Activated naive CD4-positive, alpha-beta T cell treated with anti-CD3 and anti-CD28 coated beads, Interleukin-2, amount 50 U/mL, for 72 hours (primary cell): ENCODE measurements around the gene OR6M1. TPM values are rescaled to one million over a fixed set of nuclear protein-coding genes. Genes with fewer than 3 reads are reported as not detected.

Experiments
- ATAC-seq, 2 donors: fragments of 150-1000 bp; cut with Tn5 transposase; 2 replicates each; pipeline ENCODE4 v1.10.0; 2021; ENCODE audit warnings: mild to moderate bottlenecking in 2 of 2, moderate library complexity in 2 of 2
- DNase-seq, 2 donors: peaks; one replicate each; pipeline ENCODE4 v3.0.0; 2021 to 2022; ENCODE audit warnings: low spot score in 2 of 2
- H3K27ac Mint-ChIP-seq, 2 donors: one replicate each; pipeline ENCODE4 v1.8.0; 2022; ENCODE audit warnings: mild to moderate bottlenecking in 2 of 2, mixed read lengths in 2 of 2
- H3K36me3 Mint-ChIP-seq, 2 donors: one replicate each; pipeline ENCODE4 v1.8.0; 2022; ENCODE audit warnings: mixed read lengths in 2 of 2
- H3K9me3 Mint-ChIP-seq, 2 donors: one replicate each; pipeline ENCODE4 v1.8.0; 2022; ENCODE audit warnings: mixed read lengths in 2 of 2
- total RNA-seq, 2 donors: library from RNA; stranded (reverse); gene quantifications; one replicate each; pipeline ENCODE4 v1.2.3, GENCODE V29; 2022

OR6M1 gene
- total RNA-seq, 2 donors from 2014 or later: not detected

DNA sequence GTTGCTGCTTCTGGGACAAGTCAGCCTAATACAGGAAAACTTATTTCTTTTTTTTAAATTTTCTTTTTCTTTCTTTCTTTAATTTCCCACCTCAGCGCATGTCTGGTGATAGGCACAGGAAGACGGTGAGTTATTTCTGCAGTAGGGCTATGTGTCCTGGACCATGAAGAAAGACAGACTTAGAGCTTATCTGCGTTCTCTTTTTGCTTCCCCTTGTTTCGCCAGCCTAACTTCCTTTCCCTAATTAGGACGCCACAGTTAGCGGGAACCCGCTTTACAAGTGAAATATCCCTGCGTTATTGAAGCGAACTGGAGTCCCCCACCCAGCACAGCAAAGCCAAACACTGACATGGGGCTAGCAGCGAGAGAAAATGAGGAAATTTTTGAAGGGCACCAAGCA is 8.6 kb downstream of the OR6M1 start:
- Mint-ChIP-seq H3K36me3 (no peaks in the 10 kb centered on the region), H3K27ac (no peak overlapping the region), H3K9me3 (no peaks in the 10 kb centered on the region)
- no peak for DNase-seq
- ATAC-seq: no peak

DNA sequence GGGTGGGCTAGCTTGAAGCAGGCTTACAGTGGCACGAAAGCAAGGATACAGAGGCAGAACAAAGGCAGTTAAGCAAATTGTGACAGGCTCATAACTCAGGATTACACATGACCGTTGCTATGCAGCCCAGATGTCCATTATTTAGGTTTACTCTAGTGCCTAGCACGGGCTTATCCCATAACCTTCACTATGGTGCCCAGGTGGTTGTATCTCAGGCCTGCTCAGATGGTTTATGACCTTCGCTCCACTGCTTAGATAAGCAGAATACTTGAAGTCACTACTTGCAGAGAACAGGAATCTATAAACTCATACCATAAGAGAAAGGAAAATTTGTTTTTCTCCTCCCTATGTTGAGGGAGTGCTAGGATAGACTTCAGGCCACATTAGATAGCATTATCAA is 9.0 kb downstream of the OR6M1 start:
- Mint-ChIP-seq H3K9me3 (no peaks in the 10 kb centered on the region), H3K27ac (no peak overlapping the region), H3K36me3 (no peaks in the 10 kb centered on the region)
- DNase-seq: no peak
- no peak for ATAC-seq

DNA sequence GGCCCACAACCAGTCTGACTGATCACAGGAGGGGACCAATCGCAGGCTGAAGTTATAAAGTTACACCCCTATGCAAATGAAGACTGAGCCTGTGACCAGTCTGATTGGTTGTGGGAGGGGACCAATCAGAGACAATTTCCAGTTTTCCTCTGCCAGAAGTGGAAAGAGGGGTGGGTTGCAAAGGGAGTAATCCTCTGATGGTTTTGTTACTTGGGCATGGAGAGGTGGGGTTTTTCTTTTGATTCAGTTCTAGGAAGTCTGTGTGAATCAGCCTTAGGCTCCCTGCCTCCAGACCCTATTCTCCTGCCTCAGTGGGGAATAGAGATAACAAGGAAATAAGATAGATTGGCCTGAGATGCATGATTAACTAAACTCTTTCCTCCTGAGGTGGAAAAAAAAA is 9.9 kb downstream of the OR6M1 start:
- no peaks in the 10 kb centered on the region for H3K9me3 Mint-ChIP-seq
- DNase-seq (no peak), ATAC-seq (no peak)
- H3K36me3 Mint-ChIP-seq: no peaks in the 10 kb centered on the region
- H3K27ac Mint-ChIP-seq: no peak overlapping the region

DNA sequence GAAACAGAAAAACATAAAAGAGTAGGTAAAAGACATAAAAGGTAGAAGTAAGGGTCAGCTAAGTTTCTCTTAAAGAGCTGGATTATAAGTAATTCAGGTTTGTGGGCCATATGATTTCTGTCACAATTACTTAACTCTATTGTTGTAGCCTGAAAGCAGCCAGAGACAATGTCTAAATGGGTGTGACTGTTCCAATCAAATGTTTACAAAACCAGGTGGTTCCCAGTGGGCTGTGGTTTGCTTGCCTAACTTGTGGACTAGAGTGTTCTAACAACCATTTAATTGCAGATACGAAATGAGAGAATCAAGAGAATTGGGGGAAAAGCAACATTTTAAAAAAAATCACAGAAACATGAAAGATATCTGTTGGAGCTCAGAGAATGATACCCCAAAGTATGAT is 22.6 kb downstream of the OR6M1 start:
- DNase-seq (no peak), ATAC-seq (no peak)
- no peak overlapping the region for H3K27ac Mint-ChIP-seq
- no peaks in the 10 kb centered on the region for H3K36me3 Mint-ChIP-seq
- H3K9me3 Mint-ChIP-seq: peaks cover 0 to 9% of the 10 kb centered on the region in 2 donors

DNA sequence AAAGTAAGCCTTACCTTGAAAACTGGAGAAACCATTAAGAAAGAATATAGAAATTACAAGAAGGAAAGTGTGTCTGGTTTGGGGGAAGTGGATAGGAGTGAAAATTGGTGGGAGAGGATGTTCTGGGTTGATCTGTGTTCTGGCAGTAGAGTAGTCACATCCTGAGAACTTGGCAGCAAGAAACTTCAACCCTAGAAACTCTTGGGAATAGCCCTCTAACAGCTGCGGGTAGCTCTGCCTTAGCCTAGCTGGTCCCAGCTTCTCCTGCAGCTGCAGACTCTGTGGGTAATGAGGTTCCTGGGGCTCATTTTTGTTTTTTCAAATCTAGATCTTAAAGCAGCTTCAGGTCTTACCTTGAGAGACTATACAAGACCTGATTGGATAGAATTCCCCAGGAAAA is 27.6 kb downstream of the OR6M1 start:
- no peak for DNase-seq
- Mint-ChIP-seq H3K9me3 (no peaks in the 10 kb centered on the region), H3K36me3 (no peaks in the 10 kb centered on the region), H3K27ac (no peak overlapping the region)
- ATAC-seq: no peak

DNA sequence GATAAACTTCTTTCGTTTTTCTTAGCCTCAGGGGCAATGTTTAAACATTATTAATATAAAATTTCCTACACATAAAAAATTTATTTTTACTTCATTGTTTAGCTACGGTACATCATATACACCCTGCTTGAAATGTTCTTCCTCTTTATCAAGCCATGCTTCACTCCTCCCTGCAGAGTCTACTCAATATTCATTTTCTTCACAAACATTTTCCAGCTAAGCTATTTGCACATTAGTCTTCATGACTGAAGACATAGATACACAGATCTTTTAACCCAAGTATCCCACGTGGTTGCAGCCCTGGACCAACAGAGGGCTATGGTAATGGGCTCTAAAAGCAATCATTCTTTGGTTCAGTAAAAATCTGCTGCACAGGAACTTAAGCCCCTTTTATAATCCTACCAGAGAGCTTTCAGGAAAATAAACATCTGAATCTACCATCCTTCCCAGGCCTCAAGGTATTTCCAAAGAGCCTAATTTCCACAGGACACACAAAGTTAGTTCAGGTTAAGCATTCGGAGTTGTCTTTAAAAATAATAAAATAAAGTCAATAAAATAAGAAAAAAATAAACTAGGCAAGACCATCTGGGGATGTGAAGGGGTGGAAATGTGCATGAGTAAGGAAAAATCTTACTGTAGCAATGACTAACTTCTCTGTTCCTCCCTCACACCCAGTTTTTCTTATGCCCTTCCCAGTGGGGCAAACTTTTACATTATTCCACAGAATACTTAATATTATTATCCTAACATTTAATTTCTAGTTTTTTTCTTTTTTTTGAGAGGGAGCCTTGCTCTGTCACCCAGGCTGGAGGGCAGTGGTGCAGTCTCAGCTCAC is 30.2 kb downstream of the OR6M1 start:
- ATAC-seq: no peak

DNA sequence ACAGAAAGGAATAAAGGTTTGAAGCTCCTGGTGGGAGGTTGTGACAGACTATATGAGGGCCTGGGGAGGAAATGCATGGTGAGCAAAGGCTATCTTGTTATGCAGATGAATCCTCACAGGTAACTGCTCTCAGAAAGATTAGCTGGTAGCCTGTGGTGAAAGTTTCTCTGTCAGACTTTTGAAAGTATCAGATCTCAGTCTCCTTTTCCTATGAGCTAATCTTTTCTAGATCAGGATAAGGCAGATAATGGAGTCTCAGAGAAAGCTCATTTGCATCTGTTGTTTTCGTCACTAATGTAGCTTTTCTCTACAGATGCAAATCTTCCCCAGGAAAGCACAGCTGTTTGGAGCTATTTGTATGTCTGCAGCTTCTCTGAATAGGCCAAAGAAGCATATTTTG is 30.9 kb downstream of the OR6M1 start:
- DNase-seq (no peak), ATAC-seq (no peak)
- H3K9me3 Mint-ChIP-seq: no peaks in the 10 kb centered on the region
- H3K36me3 Mint-ChIP-seq: no peaks in the 10 kb centered on the region
- H3K27ac Mint-ChIP-seq: no peak overlapping the region

More for the DNA sequence above, 30.2 kb downstream of the OR6M1 start:
- Mint-ChIP-seq H3K9me3 (no peaks in the 10 kb centered on the region), H3K27ac (no peak overlapping the region), H3K36me3 (no peaks in the 10 kb centered on the region)
- DNase-seq: no peak

DNA sequence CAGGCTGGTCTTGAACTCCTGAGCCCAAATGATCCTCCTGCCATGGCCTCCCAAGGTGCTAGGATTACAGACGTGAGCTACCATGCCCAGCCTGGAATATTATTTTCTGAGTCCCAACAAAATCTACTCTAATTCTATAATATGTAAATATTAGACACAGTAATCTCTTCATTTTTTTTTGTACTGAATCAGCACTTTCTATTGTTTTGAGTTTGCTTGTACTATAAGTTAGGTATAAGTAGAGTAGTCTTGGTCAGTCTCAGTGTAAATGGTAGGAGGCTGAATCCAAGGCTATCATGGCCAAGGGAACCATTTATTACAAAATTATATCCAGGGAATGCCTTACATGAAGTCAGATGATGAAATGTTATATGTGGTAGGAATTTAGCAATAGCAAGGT is 32.2 kb downstream of the OR6M1 start:
- no peak for DNase-seq
- no peaks in the 10 kb centered on the region for H3K9me3 Mint-ChIP-seq
- peak overlapping the region in 1 of 2 donors; percentile 37 for H3K27ac Mint-ChIP-seq
- no peaks in the 10 kb centered on the region for H3K36me3 Mint-ChIP-seq
- ATAC-seq: no peak

DNA sequence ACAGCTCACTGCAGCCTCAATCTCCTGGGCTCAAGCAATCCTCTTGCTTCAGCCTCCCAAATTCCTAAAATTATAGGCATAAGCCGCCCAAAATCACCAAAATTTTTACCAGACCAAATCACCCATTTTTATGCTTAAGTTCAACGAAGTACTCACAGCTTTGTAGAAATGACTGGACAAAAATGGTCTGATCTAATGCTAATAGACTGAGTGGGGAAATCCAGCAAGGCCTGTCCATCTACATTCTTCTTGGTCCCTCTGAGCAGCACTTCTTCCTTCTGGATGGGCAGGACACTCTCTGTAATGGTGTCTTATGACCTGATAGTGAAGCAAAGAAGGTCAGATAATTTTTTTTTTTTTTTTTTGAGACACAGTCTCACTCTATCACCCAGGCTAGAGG is 33.1 kb downstream of the OR6M1 start:
- no peaks in the 10 kb centered on the region for H3K9me3 Mint-ChIP-seq
- ATAC-seq: no peak

DNA sequence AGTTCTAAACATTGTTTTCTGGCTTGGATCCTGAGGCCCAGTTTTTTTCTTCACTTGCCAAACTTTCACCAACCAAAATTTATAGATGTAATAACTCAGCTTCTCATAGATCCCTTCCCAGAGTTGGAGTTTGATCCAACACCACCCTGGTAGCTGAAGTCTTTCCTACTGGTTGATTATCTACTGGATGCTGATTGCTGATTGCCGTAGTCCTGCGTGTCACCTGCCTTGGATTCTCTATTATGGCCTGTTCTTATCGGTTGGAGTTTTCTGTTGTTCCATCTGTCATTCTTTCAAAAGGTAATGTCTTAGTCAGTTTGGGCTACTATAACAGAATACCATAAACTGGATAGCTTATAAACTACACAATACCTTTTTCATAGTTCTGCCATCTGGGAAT is 34.5 kb downstream of the OR6M1 start:
- H3K36me3 Mint-ChIP-seq: no peaks in the 10 kb centered on the region
- no peaks in the 10 kb centered on the region for H3K9me3 Mint-ChIP-seq
- H3K27ac Mint-ChIP-seq: no peak overlapping the region
- DNase-seq (no peak), ATAC-seq (no peak)

More for the DNA sequence above, 33.1 kb downstream of the OR6M1 start:
- H3K36me3 Mint-ChIP-seq: no peaks in the 10 kb centered on the region
- DNase-seq: no peak
- no peak overlapping the region for H3K27ac Mint-ChIP-seq

DNA sequence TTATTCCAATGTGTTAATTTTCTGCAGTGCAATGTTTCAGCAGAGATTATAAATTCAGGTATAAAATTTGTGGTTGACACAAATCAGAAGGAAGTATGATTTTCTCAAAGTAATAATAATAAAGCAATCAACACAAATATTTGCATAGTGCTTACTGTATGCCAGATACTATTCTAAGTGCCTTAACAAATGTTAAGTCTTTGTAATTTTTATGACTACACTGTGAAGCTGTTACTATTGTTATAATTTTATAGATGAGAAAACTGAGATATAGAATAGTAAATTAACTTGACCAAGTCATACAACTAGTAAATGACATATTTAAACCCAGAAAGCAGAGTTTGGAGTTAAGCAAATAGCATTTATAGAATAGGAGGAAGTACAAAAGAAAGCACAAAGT is 35.4 kb downstream of the OR6M1 start:
- no peaks in the 10 kb centered on the region for H3K9me3 Mint-ChIP-seq
- no peaks in the 10 kb centered on the region for H3K36me3 Mint-ChIP-seq
- H3K27ac Mint-ChIP-seq: no peak overlapping the region
- DNase-seq: no peak
- no peak for ATAC-seq

DNA sequence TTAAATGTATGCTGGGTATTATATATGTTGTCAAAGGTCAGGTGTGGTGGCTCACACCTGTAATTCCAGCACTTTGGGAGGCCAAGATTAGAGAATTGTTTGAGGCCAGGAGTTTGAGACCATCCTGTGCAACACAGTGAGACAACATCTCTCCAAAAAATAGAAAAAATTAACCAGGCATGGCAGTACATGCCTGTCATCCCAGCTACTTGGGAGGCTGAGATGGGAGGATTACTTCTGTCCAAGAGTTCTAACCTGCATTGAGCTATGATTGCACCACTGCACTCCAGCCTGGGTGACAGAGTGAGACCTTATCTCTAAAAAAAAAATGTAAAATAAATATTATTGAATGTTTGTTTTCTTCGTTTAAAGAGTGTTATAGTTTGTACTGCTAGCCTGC is 40.5 kb downstream of the OR6M1 start:
- Mint-ChIP-seq H3K9me3 (peaks cover 8 to 13% of the 10 kb centered on the region in 2 donors), H3K27ac (no peak overlapping the region), H3K36me3 (peaks cover 8 to 9% of the 10 kb centered on the region in 2 donors)
- DNase-seq (no peak), ATAC-seq (no peak)

DNA sequence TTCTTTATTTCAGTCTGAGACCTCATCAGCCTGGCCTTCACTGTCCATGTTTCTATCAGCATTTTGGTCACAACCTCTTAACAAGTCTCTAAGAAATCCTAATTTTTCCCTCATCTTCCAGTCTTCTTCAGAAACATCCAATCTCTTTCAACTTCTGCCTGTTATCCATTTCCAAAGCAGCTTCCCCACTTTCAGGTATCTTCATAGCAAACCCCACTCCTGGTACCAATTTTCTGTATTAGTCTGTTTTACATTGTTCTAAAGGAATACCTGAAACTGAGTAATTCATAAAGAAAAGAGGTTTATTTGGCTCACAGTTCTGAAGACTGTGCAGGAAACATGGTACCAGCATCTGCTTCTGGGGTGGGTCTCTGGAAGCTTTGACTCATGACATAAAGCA is 43.7 kb downstream of the OR6M1 start:
- peaks cover 8 to 9% of the 10 kb centered on the region in 2 donors for H3K36me3 Mint-ChIP-seq
- no peak for ATAC-seq
- H3K27ac Mint-ChIP-seq: no peak overlapping the region
- DNase-seq: no peak
- H3K9me3 Mint-ChIP-seq: peaks cover 8 to 13% of the 10 kb centered on the region in 2 donors

DNA sequence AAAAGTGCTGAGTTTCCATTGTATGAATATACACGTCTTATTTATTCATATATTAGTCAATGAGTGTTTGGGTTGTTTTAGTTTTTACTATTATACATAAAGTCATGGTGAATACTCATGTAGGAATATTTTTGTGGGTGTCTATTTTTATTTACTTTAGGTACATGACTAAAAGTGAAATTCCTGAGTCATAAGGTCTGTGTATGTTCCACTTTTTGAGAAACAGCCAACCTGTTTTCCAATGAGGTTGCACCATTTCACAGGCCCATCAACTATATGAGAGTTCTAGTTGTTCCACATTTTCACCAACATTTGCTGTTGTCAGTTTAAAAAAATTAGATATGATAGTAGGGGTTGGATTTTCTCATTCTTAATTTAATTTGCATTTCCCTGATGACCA is 45.3 kb downstream of the OR6M1 start:
- ATAC-seq (peak in 1 of 2 donors; percentile 87), DNase-seq (no peak)
- no peak overlapping the region for H3K27ac Mint-ChIP-seq

DNA sequence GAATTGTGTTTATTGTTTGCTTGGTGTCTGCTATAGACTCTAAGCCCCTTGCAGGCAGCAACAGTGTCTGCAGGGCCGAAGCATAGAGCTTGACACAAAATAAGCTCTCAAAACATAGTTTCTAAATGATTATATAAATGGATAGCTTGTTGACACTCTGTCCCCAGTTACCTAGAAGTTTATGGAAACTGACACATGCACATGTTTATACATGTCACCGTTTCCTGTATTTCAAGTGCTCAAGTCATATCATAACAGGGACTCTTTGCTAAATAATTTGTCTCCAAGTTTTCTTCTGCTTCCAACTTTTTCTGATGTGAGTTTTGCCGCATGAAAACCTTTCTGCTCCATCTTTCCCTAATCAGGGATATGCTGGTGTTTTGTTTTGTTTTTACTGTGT is 48.2 kb downstream of the OR6M1 start:
- peaks cover 8 to 9% of the 10 kb centered on the region in 2 donors for H3K36me3 Mint-ChIP-seq
- ATAC-seq (peak in 1 of 2 donors; percentile 44), DNase-seq (no peak)
- no peak overlapping the region for H3K27ac Mint-ChIP-seq
- peaks cover 8 to 9% of the 10 kb centered on the region in 2 donors for H3K9me3 Mint-ChIP-seq

More for the DNA sequence above, 45.3 kb downstream of the OR6M1 start:
- H3K36me3 Mint-ChIP-seq: peaks cover 8 to 9% of the 10 kb centered on the region in 2 donors
- peaks cover 8 to 13% of the 10 kb centered on the region in 2 donors for H3K9me3 Mint-ChIP-seq

DNA sequence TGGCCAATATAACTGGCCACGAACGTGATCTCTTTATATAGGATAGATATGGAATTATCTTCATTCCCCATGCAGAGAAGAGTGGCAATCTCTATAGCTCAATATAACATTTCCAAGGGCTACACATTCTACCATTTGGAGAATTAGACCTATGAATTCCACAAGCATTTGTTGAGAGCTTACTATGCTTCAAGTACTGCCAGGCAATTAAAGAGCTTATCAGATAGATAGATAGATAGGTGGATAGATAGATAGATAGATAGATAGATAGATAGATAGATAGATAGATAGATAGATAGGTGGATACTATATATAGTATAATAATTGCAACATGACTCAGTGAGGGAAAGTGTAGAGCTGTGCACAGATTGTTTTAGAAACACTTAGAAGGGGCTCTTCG is 50.3 kb downstream of the OR6M1 start:
- H3K27ac Mint-ChIP-seq: no peak overlapping the region
- DNase-seq: no peak
- no peaks in the 10 kb centered on the region for H3K36me3 Mint-ChIP-seq
- no peaks in the 10 kb centered on the region for H3K9me3 Mint-ChIP-seq
- ATAC-seq: no peak
